Endothelial cell of umbilical vein (primary cell): ENCODE measurements around the gene NEURL2. TPM values are rescaled to one million over a fixed set of nuclear protein-coding genes. Genes with fewer than 3 reads are reported as not detected.

ENCODE experiments used
- BruUV-seq: library from RNA; stranded (reverse); fragments of 400-500 nt; replicated peaks from 2 replicates; lab custom pipeline; 2021; lab: Mats Ljungman, UMichigan
- CTCF ChIA-PET: fragments of 300-600, 350-600 bp; sonication (Branson Sonifier 250); formaldehyde crosslinking; loops from one replicate; lab custom pipeline; 2021; ENCODE audit warnings: antibody characterized with exemption, inconsistent platforms; lab: Charles Lee
- POLR2A ChIA-PET: fragments of 300-600, 350-600 bp; sonication (Branson Sonifier 250); formaldehyde crosslinking; loops from one replicate; lab custom pipeline; 2021; ENCODE audit warnings: antibody characterized with exemption, inconsistent platforms; lab: Charles Lee
- DNase-seq: peaks from one replicate; pipeline ENCODE4 v3.0.0-alpha.2; 2011; ENCODE audit warnings: low read depth, low spot score
- FAIRE-seq: peaks from 2 replicates; lab custom pipeline; 2011; peaks lifted over from hg19 to GRCh38; lab: Jason Lieb, UNC
- H2AFZ ChIP-seq: 2 replicates; pipeline ENCODE4 v1.6.0; 2012; ENCODE audit warnings: low read depth, low read length, control low read depth, inconsistent platforms
- H3K27ac ChIP-seq: 2 replicates; pipeline ENCODE4 v1.5.1; 2011; ENCODE audit warnings: low read depth, mild to moderate bottlenecking, control low read depth, low read length, moderate library complexity; ENCODE audit not compliant: insufficient read depth
- H3K27me3 ChIP-seq, 2 experiments: 2 replicates each; pipeline versions ENCODE4 v1.6.0 to v1.6.1; 2011; ENCODE audit warnings: low read length in 2 of 2, mixed read lengths in 1 of 2; ENCODE audit not compliant: control insufficient read depth in 2 of 2, insufficient read depth in 2 of 2
- H3K36me3 ChIP-seq, 2 experiments: 2 replicates in 1 of 2; 3 replicates in 1 of 2; pipeline ENCODE4 v1.5.1; 2011; ENCODE audit warnings: low read length in 2 of 2, mild to moderate bottlenecking in 1 of 2, moderate library complexity in 1 of 2; ENCODE audit not compliant: control insufficient read depth in 2 of 2, insufficient read depth in 2 of 2; ENCODE audit errors: extremely low read depth in 1 of 2
- H3K4me1 ChIP-seq: 3 replicates; pipeline ENCODE4 v1.5.1; 2011; ENCODE audit warnings: mild to moderate bottlenecking, low read length; ENCODE audit not compliant: control insufficient read depth, insufficient read depth; ENCODE audit errors: extremely low read depth
- H3K4me2 ChIP-seq: 2 replicates; pipeline ENCODE4 v1.6.1; 2011; ENCODE audit warnings: low read length, control low read depth, mixed read lengths; ENCODE audit not compliant: insufficient read depth
- H3K4me3 ChIP-seq, 3 experiments: fragments of 200-600 bp in 1 of 3; sonication (generic), shearing (Covaris generic) in 1 of 3; replicated peaks in 1 of 3; 2 replicates each; pipeline ENCODE4 v1.5.1; 2011 to 2016; ENCODE audit warnings: control low read depth in 3 of 3, low read length in 3 of 3, mild to moderate bottlenecking in 2 of 3, inconsistent platforms in 1 of 3, low read depth in 1 of 3, moderate library complexity in 1 of 3; ENCODE audit not compliant: insufficient read depth in 1 of 3
- H3K79me2 ChIP-seq: 2 replicates; pipeline ENCODE4 v1.6.0; 2012; ENCODE audit warnings: low read length, inconsistent platforms; ENCODE audit not compliant: control insufficient read depth, insufficient read depth
- H3K9ac ChIP-seq: replicated peaks from 2 replicates; pipeline ENCODE3; 2011; ENCODE audit warnings: low read length, control low read depth; ENCODE audit not compliant: insufficient read depth; ENCODE audit errors: extremely low read depth
- H3K9me1 ChIP-seq: replicated peaks from 3 replicates; pipeline ENCODE4 v1.6.0; 2011; ENCODE audit warnings: mild to moderate bottlenecking, low read length; ENCODE audit not compliant: control insufficient read depth, insufficient read depth; ENCODE audit errors: extremely low read depth
- H3K9me3 ChIP-seq: replicated peaks from 2 replicates; pipeline ENCODE4 v1.5.1; 2012; ENCODE audit warnings: low read length, inconsistent platforms; ENCODE audit not compliant: control insufficient read depth, insufficient read depth
- H4K20me1 ChIP-seq: replicated peaks from 2 replicates; pipeline ENCODE3; 2011; ENCODE audit warnings: mild to moderate bottlenecking, low read length; ENCODE audit not compliant: control insufficient read depth, insufficient read depth; ENCODE audit errors: extremely low read depth
- EZH2 ChIP-seq: IDR thresholded peaks from 2 replicates; pipeline ENCODE4 v1.6.1; 2012; ENCODE audit warnings: borderline replicate concordance, low read depth, mild to moderate bottlenecking, moderate library complexity, low read length, inconsistent platforms; ENCODE audit not compliant: severe bottlenecking
- FOS ChIP-seq: IDR thresholded peaks from 2 replicates; pipeline ENCODE4 v1.6.1; 2011; ENCODE audit warnings: mild to moderate bottlenecking, low read length, moderate library complexity, borderline replicate concordance; ENCODE audit not compliant: insufficient read depth
- GATA2 ChIP-seq: IDR thresholded peaks from 2 replicates; pipeline ENCODE4 v1.7.0; 2011; ENCODE audit warnings: low read depth, mild to moderate bottlenecking, moderate library complexity, mixed read lengths, low read length; ENCODE audit not compliant: insufficient read length, insufficient read depth
- JUN ChIP-seq: IDR thresholded peaks from 2 replicates; pipeline ENCODE4 v1.6.1; 2011; ENCODE audit warnings: borderline replicate concordance, low read depth; ENCODE audit not compliant: insufficient read length, insufficient read depth
- MYC ChIP-seq: IDR thresholded peaks from one replicate; pipeline ENCODE4 v1.6.1; 2011; ENCODE audit warnings: mild to moderate bottlenecking, low read depth, low read length
- POLR2A ChIP-seq: IDR thresholded peaks from 2 replicates; pipeline ENCODE4 v1.6.1; 2012; ENCODE audit warnings: low read depth, mild to moderate bottlenecking, control low read depth, low read length
- POLR2AphosphoS5 ChIP-seq: IDR thresholded peaks from 2 replicates; pipeline ENCODE4 v1.6.1; 2012; ENCODE audit warnings: low read depth, mild to moderate bottlenecking, control low read depth, low read length, moderate library complexity; ENCODE audit not compliant: insufficient read depth
- dilution Hi-C: fragments of 300-500 bp; cut with MboI; formaldehyde crosslinking; loops from one replicate; pipeline ENCODE4 v1.15.0; 2019; ENCODE audit warnings: low sequenced_read_pairs; ENCODE audit not compliant: extremely low pct_ligation_motif_present
- intact Hi-C: fragments of 100-400 bp; cut with micrococcal nuclease; formaldehyde crosslinking; loops from one replicate; pipeline ENCODE4 v1.10.0; 2022
- polyA plus RNA-seq, 4 experiments: library from polyadenylated mRNA; depleted of rRNA in 3 of 4; stranded (reverse) in 3 of 4; unstranded in 1 of 4; fragments of >200 nt; gene quantifications; 2 replicates each; pipeline versions ENCODE4 v1.2.1 to v1.2.3, GENCODE V29; 2011 to 2012; ENCODE audit warnings: missing spikeins in 1 of 4
- total RNA-seq: library from RNA; stranded (reverse); gene quantifications from 2 replicates; pipeline ENCODE4 v1.2.3, GENCODE V29; 2021
- TF ChIP-seq, protein P1 (sequence below): IDR thresholded peaks from 2 replicates; pipeline ENCODE4 v1.6.1; 2011; ENCODE audit not compliant: insufficient read depth, insufficient read length
- TF ChIP-seq, protein P2 (sequence below), 2 donors: IDR thresholded peaks; 1 replicate in 1 of 2; 2 replicates in 1 of 2; pipeline ENCODE4 v1.5.1; 2011; ENCODE audit warnings: low read length in 2 of 2, mild to moderate bottlenecking in 2 of 2, moderate library complexity in 2 of 2, control low read depth in 1 of 2, inconsistent platforms in 1 of 2, low read depth in 1 of 2; ENCODE audit not compliant: insufficient read depth in 1 of 2; ENCODE audit errors: extremely low read depth in 1 of 2

The NEURL2 gene
- total and polyA plus RNA-seq, 2 donors (not counting 3 experiments of a cell fraction or from before 2014, with no cell fraction given) = 2.8 to 5.4 TPM

DNA sequence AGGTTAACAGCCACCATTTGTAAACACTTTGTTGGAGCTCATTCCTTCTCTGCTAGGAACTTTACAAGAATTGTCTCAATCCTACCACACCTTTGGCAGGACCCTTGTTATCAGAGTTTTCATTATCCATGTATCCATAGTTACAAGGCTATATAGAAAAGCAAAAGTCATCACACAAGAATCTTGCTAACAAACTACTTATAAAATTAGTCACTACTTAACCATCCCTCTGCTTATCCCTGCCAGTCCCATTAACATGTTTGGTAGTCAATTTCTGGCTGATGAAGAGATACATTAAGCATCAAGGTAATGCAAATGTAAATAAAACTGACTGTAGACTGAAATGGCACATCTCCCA is 23.2 kb downstream of the NEURL2 start:
- intact Hi-C loops (no loop called here), dilution Hi-C loops (no loop called here)
- TF ChIP-seq, protein P1, sequence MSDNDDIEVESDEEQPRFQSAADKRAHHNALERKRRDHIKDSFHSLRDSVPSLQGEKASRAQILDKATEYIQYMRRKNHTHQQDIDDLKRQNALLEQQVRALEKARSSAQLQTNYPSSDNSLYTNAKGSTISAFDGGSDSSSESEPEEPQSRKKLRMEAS = no peak
- TF ChIP-seq MYC = no peak
- no peak for TF ChIP-seq POLR2AphosphoS5
- TF ChIP-seq POLR2A = no peak
- TF ChIP-seq JUN = no peak
- no peak for TF ChIP-seq EZH2
- no peak for TF ChIP-seq FOS
- TF ChIP-seq, protein P2, sequence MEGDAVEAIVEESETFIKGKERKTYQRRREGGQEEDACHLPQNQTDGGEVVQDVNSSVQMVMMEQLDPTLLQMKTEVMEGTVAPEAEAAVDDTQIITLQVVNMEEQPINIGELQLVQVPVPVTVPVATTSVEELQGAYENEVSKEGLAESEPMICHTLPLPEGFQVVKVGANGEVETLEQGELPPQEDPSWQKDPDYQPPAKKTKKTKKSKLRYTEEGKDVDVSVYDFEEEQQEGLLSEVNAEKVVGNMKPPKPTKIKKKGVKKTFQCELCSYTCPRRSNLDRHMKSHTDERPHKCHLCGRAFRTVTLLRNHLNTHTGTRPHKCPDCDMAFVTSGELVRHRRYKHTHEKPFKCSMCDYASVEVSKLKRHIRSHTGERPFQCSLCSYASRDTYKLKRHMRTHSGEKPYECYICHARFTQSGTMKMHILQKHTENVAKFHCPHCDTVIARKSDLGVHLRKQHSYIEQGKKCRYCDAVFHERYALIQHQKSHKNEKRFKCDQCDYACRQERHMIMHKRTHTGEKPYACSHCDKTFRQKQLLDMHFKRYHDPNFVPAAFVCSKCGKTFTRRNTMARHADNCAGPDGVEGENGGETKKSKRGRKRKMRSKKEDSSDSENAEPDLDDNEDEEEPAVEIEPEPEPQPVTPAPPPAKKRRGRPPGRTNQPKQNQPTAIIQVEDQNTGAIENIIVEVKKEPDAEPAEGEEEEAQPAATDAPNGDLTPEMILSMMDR (IDR thresholded peaks at IDR 0.05; ENCODE audit: extremely low read depth in 1 of 2, insufficient read depth in 1 of 2, low read depth in 1 of 2, low read length in 2 of 2) = no peak
- no peak for TF ChIP-seq GATA2
- POLR2A ChIA-PET = interaction anchor here (2.2 kb wide), 1 partner anchor 13 kb away, joined by 9 read pairs; the partner anchor contains the start of gene ZSWIM1
- Histone ChIP-seq H3K4me2 (no peak overlapping the region), H3K4me3 (no peak overlapping the region), H3K27me3 (no peaks in the 10 kb centered on the region), H3K27ac (no peak overlapping the region), H3K9me1 (no peaks in the 10 kb centered on the region), H3K79me2 (no peaks in the 10 kb centered on the region), H3K9me3 (no peaks in the 10 kb centered on the region), H2AFZ (no peak overlapping the region), H3K36me3 (no peaks in the 10 kb centered on the region), H3K9ac (no peak overlapping the region), H3K4me1 (no peaks in the 10 kb centered on the region), H4K20me1 (no peaks in the 10 kb centered on the region)
- DNase-seq (peak; percentile 17), FAIRE-seq (no peak)
- no TSS peak for BruUV-seq
- CTCF ChIA-PET = interaction anchor here (1.9 to 2.0 kb wide), 2 partner anchors 23 to 44 kb away, joined by 5 to 6 read pairs; partner anchors contain the start of genes CTSA and NEURL2
